IPS-NIHi11 (cell line): ENCODE results near the gene PF4V1.
"Not testable (repeated sequence)": the region's sequence is repeated elsewhere in the genome, so short reads cannot be mapped to it uniquely, and the experiment has no call there.

Experiments
- DNase-seq: peaks from one replicate; pipeline ENCODE4 v3.0.0; 2012; ENCODE audit warnings: mixed read lengths, low spot score

The PF4V1 gene

GRCh38 chr4:73870768-73871167 lies 17.7 kb downstream of the PF4V1 start:
- no peak for DNase-seq

- DNase-seq: no peak
Measured at GRCh38 chr4:73871511-73872310, 18.6 kb downstream of the PF4V1 start.

- DNase-seq: no peak
Measured at GRCh38 chr4:73872316-73873108, 19.4 kb downstream of the PF4V1 start.

- DNase-seq: no peak
Measured at GRCh38 chr4:73874386-73874785, 21.3 kb downstream of the PF4V1 start.

- DNase-seq: no peak
Measured at GRCh38 chr4:73875401-73875800, 22.3 kb downstream of the PF4V1 start.

GRCh38 chr4:73883306-73883705 lies 30.2 kb downstream of the PF4V1 start:
- no peak for DNase-seq

- DNase-seq: no peak
Measured at GRCh38 chr4:73885574-73886267, 32.6 kb downstream of the PF4V1 start.

GRCh38 chr4:73891326-73891725 lies 38.2 kb downstream of the PF4V1 start:
- no peak for DNase-seq

GRCh38 chr4:73891739-73892405 lies 38.8 kb downstream of the PF4V1 start:
- DNase-seq: no peak

- DNase-seq: no peak
Measured at GRCh38 chr4:73892966-73893365, 39.9 kb downstream of the PF4V1 start.

GRCh38 chr4:73894001-73894400 lies 40.9 kb downstream of the PF4V1 start:
- no peak for DNase-seq

GRCh38 chr4:73895201-73896175 lies 42.4 kb downstream of the PF4V1 start:
- no peak for DNase-seq

- DNase-seq: no peak
Measured at GRCh38 chr4:73896416-73896815, 43.3 kb downstream of the PF4V1 start.

GRCh38 chr4:73897380-73898136 lies 44.5 kb downstream of the PF4V1 start:
- DNase-seq: no peak

GRCh38 chr4:73899338-73899737 lies 46.2 kb downstream of the PF4V1 start:
- not testable (repeated sequence) for DNase-seq

- DNase-seq: no peak
Measured at GRCh38 chr4:73901031-73901430, 47.9 kb downstream of the PF4V1 start.

- no peak for DNase-seq
Measured at GRCh38 chr4:73902038-73902637, 49.0 kb downstream of the PF4V1 start.

GRCh38 chr4:73902817-73903547 lies 49.9 kb downstream of the PF4V1 start:
- no peak for DNase-seq
